GM20000 (cell line): ENCODE measurements around the gene PLPP6.

ENCODE experiments used
- DNase-seq: peaks from one replicate; pipeline ENCODE4 v3.0.0; 2012; ENCODE audit warnings: low spot score
- TF ChIP-seq, protein P1 (sequence below): IDR thresholded peaks from 2 replicates; pipeline ENCODE4 v1.5.1; 2012; ENCODE audit warnings: mild to moderate bottlenecking, control low read depth; ENCODE audit errors: extremely low read depth, missing control alignments

PLPP6 gene

DNA sequence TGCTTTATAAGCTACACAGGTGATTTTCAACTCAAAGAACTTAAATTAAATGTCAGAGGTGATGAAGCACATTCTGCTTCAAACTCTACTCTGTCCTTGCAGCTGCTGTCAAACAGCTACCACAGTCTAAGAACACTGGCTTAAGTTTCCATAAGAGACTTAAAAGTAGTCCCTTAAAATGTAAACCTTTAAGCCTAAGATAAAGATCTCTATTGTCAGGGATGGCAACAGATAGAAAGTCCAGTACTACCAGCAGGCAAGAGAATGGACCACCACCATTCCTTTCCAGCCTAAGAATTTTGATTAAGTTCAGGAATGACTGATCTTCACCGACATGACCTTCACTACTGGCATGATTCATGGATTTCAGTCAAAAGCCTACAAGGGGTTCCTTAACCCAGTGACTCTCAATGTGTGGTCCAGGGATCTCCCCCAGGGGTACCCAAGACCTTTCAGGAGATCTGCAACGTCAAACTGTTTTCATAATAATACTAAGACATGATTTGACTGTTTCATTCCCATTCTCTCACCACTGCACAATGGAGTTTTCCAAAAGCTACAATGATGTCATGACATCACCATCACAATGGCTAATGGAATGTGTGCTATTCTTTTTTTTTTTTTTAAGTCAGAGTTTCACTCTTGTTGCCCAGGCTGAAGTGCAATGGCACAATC lies 41.1 kb upstream of the PLPP6 start:
- DNase-seq, result no peak
- TF ChIP-seq, protein P1, sequence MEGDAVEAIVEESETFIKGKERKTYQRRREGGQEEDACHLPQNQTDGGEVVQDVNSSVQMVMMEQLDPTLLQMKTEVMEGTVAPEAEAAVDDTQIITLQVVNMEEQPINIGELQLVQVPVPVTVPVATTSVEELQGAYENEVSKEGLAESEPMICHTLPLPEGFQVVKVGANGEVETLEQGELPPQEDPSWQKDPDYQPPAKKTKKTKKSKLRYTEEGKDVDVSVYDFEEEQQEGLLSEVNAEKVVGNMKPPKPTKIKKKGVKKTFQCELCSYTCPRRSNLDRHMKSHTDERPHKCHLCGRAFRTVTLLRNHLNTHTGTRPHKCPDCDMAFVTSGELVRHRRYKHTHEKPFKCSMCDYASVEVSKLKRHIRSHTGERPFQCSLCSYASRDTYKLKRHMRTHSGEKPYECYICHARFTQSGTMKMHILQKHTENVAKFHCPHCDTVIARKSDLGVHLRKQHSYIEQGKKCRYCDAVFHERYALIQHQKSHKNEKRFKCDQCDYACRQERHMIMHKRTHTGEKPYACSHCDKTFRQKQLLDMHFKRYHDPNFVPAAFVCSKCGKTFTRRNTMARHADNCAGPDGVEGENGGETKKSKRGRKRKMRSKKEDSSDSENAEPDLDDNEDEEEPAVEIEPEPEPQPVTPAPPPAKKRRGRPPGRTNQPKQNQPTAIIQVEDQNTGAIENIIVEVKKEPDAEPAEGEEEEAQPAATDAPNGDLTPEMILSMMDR, result no peak

- TF ChIP-seq, protein P1, result no peak
- DNase-seq, result no peak
Measured at GRCh38 chr9:4622016-4622415, 40.1 kb upstream of the PLPP6 start.

DNA sequence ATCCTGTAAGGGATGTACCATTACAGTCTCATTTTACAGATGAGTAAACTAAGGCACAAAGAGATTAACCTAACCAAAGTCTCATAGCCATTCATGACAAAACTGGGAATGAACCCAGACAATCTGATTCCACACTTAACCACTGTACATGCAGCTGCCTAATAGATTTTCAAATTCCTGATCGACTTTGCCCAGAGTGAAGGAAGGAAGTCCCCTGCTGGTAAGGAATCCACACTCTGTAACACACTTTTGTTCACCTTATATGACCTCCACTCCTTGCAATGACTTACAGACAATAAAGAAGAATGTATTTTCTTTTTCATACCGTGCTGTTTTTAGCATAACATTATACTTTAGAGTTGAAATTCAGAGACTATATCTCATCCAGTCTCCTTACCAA lies 31.3 kb upstream of the PLPP6 start:
- no peak for DNase-seq
- TF ChIP-seq, protein P1, result no peak

DNA sequence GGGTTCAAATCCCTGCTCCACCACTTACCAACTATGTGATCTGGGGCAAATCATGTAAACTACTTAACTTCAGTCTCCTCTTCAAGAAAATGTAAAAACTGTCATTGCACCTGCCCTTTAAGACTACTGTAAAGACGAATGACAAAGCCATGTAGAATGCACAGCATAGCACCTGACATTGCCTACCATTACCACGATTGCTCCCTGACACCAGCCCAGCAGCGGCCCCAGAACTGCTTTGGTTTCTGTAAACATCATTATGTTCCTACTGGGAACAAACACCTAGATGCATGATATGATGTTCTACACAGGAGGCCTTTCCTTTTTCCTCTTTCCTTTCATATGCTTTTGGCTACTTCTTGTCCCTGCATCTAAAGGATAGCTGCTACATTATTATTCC lies 23.1 kb upstream of the PLPP6 start:
- no peak for DNase-seq
- TF ChIP-seq, protein P1, result no peak

- TF ChIP-seq, protein P1, result no peak
- DNase-seq, result no peak
Measured at GRCh38 chr9:4639420-4639819, 22.7 kb upstream of the PLPP6 start.

DNA sequence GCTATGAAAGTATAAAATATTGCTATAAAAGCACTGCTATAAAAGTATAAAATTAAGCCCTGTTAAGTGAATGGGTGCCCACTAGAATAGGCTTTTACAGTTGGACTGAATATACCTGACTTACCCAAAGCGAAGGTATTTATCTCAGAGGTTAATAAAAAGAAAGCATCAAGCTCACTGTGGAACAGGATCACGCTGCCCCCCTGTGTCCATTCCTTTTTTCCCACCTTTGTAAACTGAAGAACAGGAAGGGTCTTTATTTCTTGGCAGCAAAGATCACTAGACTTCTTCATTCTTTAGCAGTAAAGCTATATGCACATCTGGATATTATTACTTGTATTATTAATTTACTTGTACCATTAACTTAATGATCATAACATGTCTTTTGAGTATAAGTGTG lies 22.1 kb upstream of the PLPP6 start:
- TF ChIP-seq, protein P1, result no peak
- DNase-seq, result peak; percentile 33

DNA sequence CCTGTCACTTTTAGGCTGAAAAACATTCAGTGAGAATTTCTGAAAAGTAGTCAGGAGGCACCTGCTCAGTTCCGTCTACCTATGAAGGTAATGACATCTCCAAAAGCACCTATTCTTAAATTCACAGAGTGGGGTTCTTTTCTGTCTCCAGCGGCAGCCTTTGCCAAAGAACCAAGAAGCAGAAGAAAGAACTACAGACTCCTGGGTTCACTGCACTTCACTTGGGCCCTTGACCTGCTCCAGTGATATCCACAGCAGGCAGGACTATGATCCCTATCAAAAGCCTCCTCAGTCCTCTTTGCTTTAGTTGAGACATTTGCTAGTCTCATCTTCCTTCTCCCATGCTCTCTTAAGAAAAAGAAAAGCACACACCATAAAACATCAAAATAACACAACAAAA lies 19.7 kb upstream of the PLPP6 start:
- TF ChIP-seq, protein P1, result no peak

More for the DNA sequence above, 19.7 kb upstream of the PLPP6 start:
- no peak for DNase-seq
